ENCODE results near the gene KLC1. TPM values are rescaled to one million over a fixed set of nuclear protein-coding genes. Genes with fewer than 3 reads are reported as not detected.

Gene KLC1
- total RNA-seq, 2 donors from 2014 or later: 199 to 292 TPM

GRCh38 chr14:103662029-103662428, 33.0 kb downstream of the KLC1 start:
- Histone ChIP-seq H3K27me3 (no peaks in the 10 kb centered on the region), H3K4me1 (no peaks in the 10 kb centered on the region), H3K4me3 (no peak overlapping the region), H3K27ac (no peak overlapping the region), H3K36me3 (replicated peaks in 1 of 2; ENCODE audit: insufficient read depth in 1 of 2, low read depth in 2 of 2) (peaks cover 8 to 19% of the 10 kb centered on the region in 2 donors), H3K9me3 (no peaks in the 10 kb centered on the region)
- intact Hi-C loops (cut with DNase I): no loop called here
- ATAC-seq: no peak
- 89 to 92% methylated on average over 8 to 10 of the region's 10 CpGs for WGBS, 2 donors
- DNase-seq: no peak
- TF ChIP-seq POLR2A (IDR thresholded peaks at IDR 0.05) (no peak), CTCF (IDR thresholded peaks at IDR 0.05) (no peak)

DNA sequence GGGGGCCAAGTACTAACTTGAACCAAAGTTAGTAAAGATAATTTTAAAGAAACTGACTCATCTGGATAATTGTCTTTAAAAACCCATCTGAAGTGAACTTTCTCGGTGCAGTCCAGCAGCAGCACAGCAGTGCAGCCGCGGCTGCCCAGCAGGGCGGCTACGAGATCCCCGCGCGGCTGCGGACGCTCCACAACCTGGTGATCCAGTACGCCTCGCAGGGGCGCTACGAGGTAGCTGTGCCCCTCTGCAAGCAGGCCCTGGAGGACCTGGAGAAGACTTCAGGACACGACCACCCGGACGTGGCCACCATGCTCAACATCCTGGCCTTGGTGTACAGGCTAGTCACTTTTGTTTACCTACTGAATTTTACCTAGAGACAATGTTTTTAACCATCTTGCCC, 33.6 kb downstream of the KLC1 start:
- TF ChIP-seq CTCF (IDR thresholded peaks at IDR 0.05) (no peak), POLR2A (IDR thresholded peaks at IDR 0.05) (no peak)
- H3K4me1 ChIP-seq: no peaks in the 10 kb centered on the region
- H3K4me3 ChIP-seq: no peak overlapping the region
- H3K9me3 ChIP-seq: no peaks in the 10 kb centered on the region
- H3K27ac ChIP-seq: no peak overlapping the region
- no peak for DNase-seq
- peaks cover 8 to 19% of the 10 kb centered on the region in 2 donors for H3K36me3 ChIP-seq (replicated peaks in 1 of 2; ENCODE audit: insufficient read depth in 1 of 2, low read depth in 2 of 2)
- ATAC-seq: no peak
- intact Hi-C loops (cut with DNase I): no loop called here
- 95 to 96% methylated on average over 17 of the region's 17 CpGs for WGBS, 2 donors
- H3K27me3 ChIP-seq: no peaks in the 10 kb centered on the region

- Histone ChIP-seq H3K27ac (peak overlapping the region in 1 of 4 donors; percentile 25), H3K4me1 (no peaks in the 10 kb centered on the region), H3K9me3 (no peaks in the 10 kb centered on the region), H3K27me3 (no peaks in the 10 kb centered on the region), H3K4me3 (no peak overlapping the region), H3K36me3 (replicated peaks in 1 of 2; ENCODE audit: insufficient read depth in 1 of 2, low read depth in 2 of 2) (peaks cover 8 to 22% of the 10 kb centered on the region in 2 donors)
- no peak for TF ChIP-seq POLR2A (IDR thresholded peaks at IDR 0.05)
- TF ChIP-seq CTCF (IDR thresholded peaks at IDR 0.05): no peak
- WGBS, 2 donors: 88 to 91% methylated on average over 12 to 13 of the region's 13 CpGs
- DNase-seq (no peak), ATAC-seq (no peak)
- intact Hi-C loops (cut with DNase I): no loop called here
Measured at GRCh38 chr14:103663506-103663905, 34.5 kb downstream of the KLC1 start.

DNA sequence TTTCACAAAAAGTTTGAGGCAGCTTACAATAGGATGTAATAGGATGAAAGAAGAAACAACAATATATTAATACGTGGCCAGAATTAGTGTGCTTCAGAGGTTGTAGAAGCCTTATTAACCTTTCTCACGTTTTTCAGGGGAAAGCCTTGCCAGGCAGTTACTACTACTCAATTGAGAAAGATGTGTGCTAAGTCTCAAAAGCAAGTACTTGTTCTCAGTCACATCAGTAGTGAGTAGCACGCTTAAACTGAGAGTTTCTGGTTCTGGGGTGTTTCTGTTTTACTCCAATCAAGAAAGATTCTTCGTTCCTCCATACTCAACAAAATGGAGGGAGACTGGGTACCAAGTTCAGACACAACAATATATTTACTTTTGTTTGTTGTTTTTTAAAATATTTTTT, 38.7 kb downstream of the KLC1 start:
- intact Hi-C loops (cut with DNase I): no loop called here
- WGBS, 2 donors: 83 to 94% methylated on average over 4 of the region's 4 CpGs
- Histone ChIP-seq H3K27me3 (no peaks in the 10 kb centered on the region), H3K9me3 (no peaks in the 10 kb centered on the region), H3K4me3 (no peak overlapping the region), H3K27ac (no peak overlapping the region), H3K36me3 (replicated peaks in 1 of 2; ENCODE audit: insufficient read depth in 1 of 2, low read depth in 2 of 2) (peaks cover 8 to 33% of the 10 kb centered on the region in 2 donors), H3K4me1 (no peaks in the 10 kb centered on the region)
- ATAC-seq (no peak), DNase-seq (no peak)
- TF ChIP-seq POLR2A (IDR thresholded peaks at IDR 0.05) (no peak), CTCF (IDR thresholded peaks at IDR 0.05) (no peak)

- ATAC-seq (no peak), DNase-seq (no peak)
- no peaks in the 10 kb centered on the region for H3K4me1 ChIP-seq
- H3K9me3 ChIP-seq: no peaks in the 10 kb centered on the region
- WGBS, 2 donors: 98% methylated on average over 3 of the region's 3 CpGs
- H3K27ac ChIP-seq: no peak overlapping the region
- no peak for TF ChIP-seq POLR2A (IDR thresholded peaks at IDR 0.05)
- no peak for TF ChIP-seq CTCF (IDR thresholded peaks at IDR 0.05)
- intact Hi-C loops (cut with DNase I): no loop called here
- H3K27me3 ChIP-seq: no peaks in the 10 kb centered on the region
- H3K36me3 ChIP-seq (replicated peaks in 1 of 2; ENCODE audit: insufficient read depth in 1 of 2, low read depth in 2 of 2): peaks cover 7 to 36% of the 10 kb centered on the region in 2 donors
- H3K4me3 ChIP-seq: no peak overlapping the region
Measured at GRCh38 chr14:103668117-103668516, 39.1 kb downstream of the KLC1 start.
